ENCODE measurements around the gene ARID1A. TPM values are rescaled to one million over a fixed set of nuclear protein-coding genes. Genes with fewer than 3 reads are reported as not detected.

Gene ARID1A
- total and polyA plus RNA-seq, 4 donors, result 12.2 to 31.9 (median 20.2) TPM

DNA sequence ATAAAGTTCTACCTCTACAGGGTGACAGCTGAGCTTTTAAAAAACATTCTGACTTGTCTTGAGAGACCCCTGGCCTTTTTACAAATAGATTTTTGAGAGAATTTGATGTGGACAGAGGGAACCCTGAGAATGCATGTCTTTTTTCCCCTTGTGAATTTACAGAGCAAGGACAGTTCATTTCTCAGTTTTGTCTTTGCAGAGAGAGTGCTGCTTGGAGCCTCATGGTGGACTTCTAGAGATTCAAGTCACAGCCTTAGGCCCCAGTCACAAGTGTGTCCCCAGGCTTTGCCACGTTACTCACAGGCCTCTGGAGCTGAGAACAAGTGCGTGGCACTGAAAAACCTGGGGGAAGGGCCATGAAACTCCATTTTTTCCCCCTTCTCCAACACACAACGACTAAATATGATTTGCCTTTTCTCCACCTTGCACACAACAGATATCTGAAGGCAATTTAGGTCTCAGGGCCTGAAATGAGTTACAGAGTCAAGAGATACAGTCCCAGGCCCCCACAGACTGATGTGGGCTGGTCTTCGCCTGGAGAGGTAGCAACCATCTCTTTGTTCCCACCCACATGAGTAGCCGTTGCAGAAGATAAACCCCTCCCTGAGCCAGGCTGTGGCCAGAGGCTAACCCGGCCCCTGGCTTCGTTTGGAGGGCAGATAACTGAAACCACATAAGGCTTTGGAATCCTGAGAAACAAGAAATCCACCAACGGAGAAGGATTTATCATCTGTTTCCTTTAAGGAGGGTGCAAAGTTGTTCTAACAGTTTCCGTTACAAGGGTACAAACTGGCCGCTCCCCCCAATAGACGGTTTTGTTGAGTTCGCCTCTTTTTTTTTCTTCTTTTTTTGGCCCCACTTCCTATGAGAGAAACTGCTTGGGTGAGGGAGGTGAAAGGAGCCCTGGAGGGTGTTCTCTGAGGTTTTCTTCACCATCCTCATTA lies 90.9 kb downstream of the ARID1A start:
- H3K4me3 ChIP-seq (ENCODE audit: low read depth in 1 of 3, low read length in 3 of 3), result peak overlapping the region; percentile 74 to 94 (median 75)
- TF ChIP-seq RXRA (IDR thresholded peaks at IDR 0.05), result peak; percentile 55 to 70
- TF ChIP-seq ATF3 (IDR thresholded peaks at IDR 0.05), result no peak
- TF ChIP-seq HNF4G (IDR thresholded peaks at IDR 0.05), result peak; percentile 6
- peak; percentile 43 for TF ChIP-seq NR2F2 (IDR thresholded peaks at IDR 0.05)
- no peak for TF ChIP-seq FOXA1 (IDR thresholded peaks at IDR 0.05)
- TF ChIP-seq YY1 (IDR thresholded peaks at IDR 0.05), result no peak
- TF ChIP-seq, protein P1, sequence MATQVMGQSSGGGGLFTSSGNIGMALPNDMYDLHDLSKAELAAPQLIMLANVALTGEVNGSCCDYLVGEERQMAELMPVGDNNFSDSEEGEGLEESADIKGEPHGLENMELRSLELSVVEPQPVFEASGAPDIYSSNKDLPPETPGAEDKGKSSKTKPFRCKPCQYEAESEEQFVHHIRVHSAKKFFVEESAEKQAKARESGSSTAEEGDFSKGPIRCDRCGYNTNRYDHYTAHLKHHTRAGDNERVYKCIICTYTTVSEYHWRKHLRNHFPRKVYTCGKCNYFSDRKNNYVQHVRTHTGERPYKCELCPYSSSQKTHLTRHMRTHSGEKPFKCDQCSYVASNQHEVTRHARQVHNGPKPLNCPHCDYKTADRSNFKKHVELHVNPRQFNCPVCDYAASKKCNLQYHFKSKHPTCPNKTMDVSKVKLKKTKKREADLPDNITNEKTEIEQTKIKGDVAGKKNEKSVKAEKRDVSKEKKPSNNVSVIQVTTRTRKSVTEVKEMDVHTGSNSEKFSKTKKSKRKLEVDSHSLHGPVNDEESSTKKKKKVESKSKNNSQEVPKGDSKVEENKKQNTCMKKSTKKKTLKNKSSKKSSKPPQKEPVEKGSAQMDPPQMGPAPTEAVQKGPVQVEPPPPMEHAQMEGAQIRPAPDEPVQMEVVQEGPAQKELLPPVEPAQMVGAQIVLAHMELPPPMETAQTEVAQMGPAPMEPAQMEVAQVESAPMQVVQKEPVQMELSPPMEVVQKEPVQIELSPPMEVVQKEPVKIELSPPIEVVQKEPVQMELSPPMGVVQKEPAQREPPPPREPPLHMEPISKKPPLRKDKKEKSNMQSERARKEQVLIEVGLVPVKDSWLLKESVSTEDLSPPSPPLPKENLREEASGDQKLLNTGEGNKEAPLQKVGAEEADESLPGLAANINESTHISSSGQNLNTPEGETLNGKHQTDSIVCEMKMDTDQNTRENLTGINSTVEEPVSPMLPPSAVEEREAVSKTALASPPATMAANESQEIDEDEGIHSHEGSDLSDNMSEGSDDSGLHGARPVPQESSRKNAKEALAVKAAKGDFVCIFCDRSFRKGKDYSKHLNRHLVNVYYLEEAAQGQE (IDR thresholded peaks at IDR 0.05), result peak; percentile 79
- peak; percentile 79 for TF ChIP-seq TAF1 (conservative IDR thresholded peaks at IDR 0.05)
- TF ChIP-seq GABPA (IDR thresholded peaks at IDR 0.05 in 1 of 2, conservative IDR thresholded peaks at IDR 0.05 in 1 of 2), result no peak
- peak; percentile 34 to 61 for TF ChIP-seq RAD21 (IDR thresholded peaks at IDR 0.05)
- TF ChIP-seq, protein P2, sequence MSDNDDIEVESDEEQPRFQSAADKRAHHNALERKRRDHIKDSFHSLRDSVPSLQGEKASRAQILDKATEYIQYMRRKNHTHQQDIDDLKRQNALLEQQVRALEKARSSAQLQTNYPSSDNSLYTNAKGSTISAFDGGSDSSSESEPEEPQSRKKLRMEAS (IDR thresholded peaks at IDR 0.05), result peak; percentile 39
- TF ChIP-seq HNF4A (conservative IDR thresholded peaks at IDR 0.05), result peak; percentile 15 to 31
- TF ChIP-seq, protein P3, sequence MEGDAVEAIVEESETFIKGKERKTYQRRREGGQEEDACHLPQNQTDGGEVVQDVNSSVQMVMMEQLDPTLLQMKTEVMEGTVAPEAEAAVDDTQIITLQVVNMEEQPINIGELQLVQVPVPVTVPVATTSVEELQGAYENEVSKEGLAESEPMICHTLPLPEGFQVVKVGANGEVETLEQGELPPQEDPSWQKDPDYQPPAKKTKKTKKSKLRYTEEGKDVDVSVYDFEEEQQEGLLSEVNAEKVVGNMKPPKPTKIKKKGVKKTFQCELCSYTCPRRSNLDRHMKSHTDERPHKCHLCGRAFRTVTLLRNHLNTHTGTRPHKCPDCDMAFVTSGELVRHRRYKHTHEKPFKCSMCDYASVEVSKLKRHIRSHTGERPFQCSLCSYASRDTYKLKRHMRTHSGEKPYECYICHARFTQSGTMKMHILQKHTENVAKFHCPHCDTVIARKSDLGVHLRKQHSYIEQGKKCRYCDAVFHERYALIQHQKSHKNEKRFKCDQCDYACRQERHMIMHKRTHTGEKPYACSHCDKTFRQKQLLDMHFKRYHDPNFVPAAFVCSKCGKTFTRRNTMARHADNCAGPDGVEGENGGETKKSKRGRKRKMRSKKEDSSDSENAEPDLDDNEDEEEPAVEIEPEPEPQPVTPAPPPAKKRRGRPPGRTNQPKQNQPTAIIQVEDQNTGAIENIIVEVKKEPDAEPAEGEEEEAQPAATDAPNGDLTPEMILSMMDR (IDR thresholded peaks at IDR 0.05; ENCODE audit: low read depth, low read length, missing input control), result no peak
- peak; percentile 67 for TF ChIP-seq SP1 (IDR thresholded peaks at IDR 0.05)
- peak; percentile 15 for TF ChIP-seq ZBTB33 (IDR thresholded peaks at IDR 0.05)
- peak in 1 of 2 donors; percentile 28 for TF ChIP-seq EGR1 (IDR thresholded peaks at IDR 0.05; ENCODE audit: low read depth in 2 of 2)
- peak; percentile 19 to 41 for TF ChIP-seq JUND (IDR thresholded peaks at IDR 0.05)
- TF ChIP-seq FOXA2 (IDR thresholded peaks at IDR 0.05), result no peak
- DNase-seq (ENCODE audit: low spot score), result peak; percentile 82
- peaks cover 13 to 83% (median 54%) of the 10 kb centered on the region in 4 donors for H3K4me1 ChIP-seq (ENCODE audit: control insufficient read depth in 4 of 4, insufficient read depth in 4 of 4, low read length in 3 of 4)
- WGBS, result 4% methylated on average over 12 of the region's 12 CpGs
- no peaks in the 10 kb centered on the region for H3K36me3 ChIP-seq (ENCODE audit: control insufficient read depth in 4 of 4, insufficient read depth in 3 of 4, low read depth in 1 of 4, low read length in 3 of 4)
- peak overlapping the region; percentile 95 to 99 for H3K9ac ChIP-seq (ENCODE audit: low read depth in 1 of 2, low read length in 2 of 2)
- H3K27me3 ChIP-seq (ENCODE audit: control insufficient read depth in 4 of 4, insufficient read depth in 4 of 4, low read length in 3 of 4), result no peaks in the 10 kb centered on the region
- H3K27ac ChIP-seq (ENCODE audit: low read depth in 1 of 2, low read length in 2 of 2), result peak overlapping the region; percentile 99 to 100
- no peaks in the 10 kb centered on the region for H3K9me3 ChIP-seq (ENCODE audit: control insufficient read depth in 4 of 4, low read length in 3 of 4)
